ENCODE data around the gene GCN1. TPM values are rescaled to one million over a fixed set of nuclear protein-coding genes. Genes with fewer than 3 reads are reported as not detected.

Gene GCN1
- total RNA-seq, 1 donor from 2014 or later = 92.3 TPM

GRCh38 chr12:120235369-120236323, 41.1 kb upstream of the GCN1 start:
- Mint-ChIP-seq H3K4me3 (ENCODE audit: unreplicated experiment) (peak overlapping the region; percentile 25), H3K4me1 (ENCODE audit: low read depth) (peaks cover 80% of the 10 kb centered on the region), H3K27me3 (ENCODE audit: low read depth) (no peaks in the 10 kb centered on the region), H3K9me3 (ENCODE audit: low read depth) (no peaks in the 10 kb centered on the region), H3K27ac (ENCODE audit: unreplicated experiment) (peak overlapping the region; percentile 94), H3K36me3 (ENCODE audit: low read depth) (no peaks in the 10 kb centered on the region)
- peak; percentile 51 for TF ChIP-seq CTCF (IDR thresholded peaks at IDR 0.05)
- DNase-seq (ENCODE audit: low spot score) = no peak

GRCh38 chr12:120234643-120235368, 40.3 kb upstream of the GCN1 start:
- DNase-seq (ENCODE audit: low spot score) = no peak
- Mint-ChIP-seq H3K27me3 (ENCODE audit: low read depth) (no peaks in the 10 kb centered on the region), H3K27ac (ENCODE audit: unreplicated experiment) (peak overlapping the region; percentile 94), H3K36me3 (ENCODE audit: low read depth) (no peaks in the 10 kb centered on the region), H3K4me1 (ENCODE audit: low read depth) (peaks cover 89% of the 10 kb centered on the region), H3K4me3 (ENCODE audit: unreplicated experiment) (peak overlapping the region; percentile 25), H3K9me3 (ENCODE audit: low read depth) (no peaks in the 10 kb centered on the region)
- TF ChIP-seq CTCF (IDR thresholded peaks at IDR 0.05) = peak; percentile 79

GRCh38 chr12:120231316-120232011, 36.9 kb upstream of the GCN1 start:
- H3K4me3 Mint-ChIP-seq (ENCODE audit: unreplicated experiment) = peak overlapping the region; percentile 26
- DNase-seq (ENCODE audit: low spot score) = no peak
- peak overlapping the region; percentile 98 for H3K27ac Mint-ChIP-seq (ENCODE audit: unreplicated experiment)
- no peaks in the 10 kb centered on the region for H3K27me3 Mint-ChIP-seq (ENCODE audit: low read depth)
- no peaks in the 10 kb centered on the region for H3K9me3 Mint-ChIP-seq (ENCODE audit: low read depth)
- H3K36me3 Mint-ChIP-seq (ENCODE audit: low read depth) = no peaks in the 10 kb centered on the region
- TF ChIP-seq CTCF (IDR thresholded peaks at IDR 0.05) = peak; percentile 36
- H3K4me1 Mint-ChIP-seq (ENCODE audit: low read depth) = peaks cover 91% of the 10 kb centered on the region

- Mint-ChIP-seq H3K27ac (ENCODE audit: unreplicated experiment) (peak overlapping the region; percentile 98), H3K9me3 (ENCODE audit: low read depth) (no peaks in the 10 kb centered on the region), H3K36me3 (ENCODE audit: low read depth) (no peaks in the 10 kb centered on the region), H3K27me3 (ENCODE audit: low read depth) (no peaks in the 10 kb centered on the region), H3K4me1 (ENCODE audit: low read depth) (peaks cover 88% of the 10 kb centered on the region), H3K4me3 (ENCODE audit: unreplicated experiment) (peak overlapping the region; percentile 26)
- DNase-seq (ENCODE audit: low spot score) = no peak
- no peak for TF ChIP-seq CTCF (IDR thresholded peaks at IDR 0.05)
Measured at GRCh38 chr12:120230974-120231315, 36.4 kb upstream of the GCN1 start.
